ENCODE results near the gene OR4E1.

DNA sequence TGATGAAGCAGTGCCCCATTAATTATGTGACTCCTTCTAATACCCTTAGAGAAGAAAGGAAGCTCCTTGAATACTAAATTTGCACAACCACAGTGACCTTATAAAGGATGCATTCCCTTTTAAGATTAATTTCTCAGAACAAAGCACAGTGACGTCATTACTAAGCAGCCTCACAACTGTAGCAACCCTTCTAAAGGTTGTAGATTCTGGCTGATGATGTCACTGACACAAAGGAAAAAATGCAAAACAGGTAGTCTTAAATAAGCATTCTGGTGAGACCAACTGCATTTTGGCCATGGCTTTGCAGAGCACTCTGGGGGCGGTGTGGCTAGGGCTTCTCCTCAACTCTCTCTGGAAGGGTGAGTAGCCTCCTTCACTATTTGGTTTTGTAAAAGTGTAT lies 38.4 kb upstream of the OR4E1 start:
- TF ChIP-seq, protein P1, sequence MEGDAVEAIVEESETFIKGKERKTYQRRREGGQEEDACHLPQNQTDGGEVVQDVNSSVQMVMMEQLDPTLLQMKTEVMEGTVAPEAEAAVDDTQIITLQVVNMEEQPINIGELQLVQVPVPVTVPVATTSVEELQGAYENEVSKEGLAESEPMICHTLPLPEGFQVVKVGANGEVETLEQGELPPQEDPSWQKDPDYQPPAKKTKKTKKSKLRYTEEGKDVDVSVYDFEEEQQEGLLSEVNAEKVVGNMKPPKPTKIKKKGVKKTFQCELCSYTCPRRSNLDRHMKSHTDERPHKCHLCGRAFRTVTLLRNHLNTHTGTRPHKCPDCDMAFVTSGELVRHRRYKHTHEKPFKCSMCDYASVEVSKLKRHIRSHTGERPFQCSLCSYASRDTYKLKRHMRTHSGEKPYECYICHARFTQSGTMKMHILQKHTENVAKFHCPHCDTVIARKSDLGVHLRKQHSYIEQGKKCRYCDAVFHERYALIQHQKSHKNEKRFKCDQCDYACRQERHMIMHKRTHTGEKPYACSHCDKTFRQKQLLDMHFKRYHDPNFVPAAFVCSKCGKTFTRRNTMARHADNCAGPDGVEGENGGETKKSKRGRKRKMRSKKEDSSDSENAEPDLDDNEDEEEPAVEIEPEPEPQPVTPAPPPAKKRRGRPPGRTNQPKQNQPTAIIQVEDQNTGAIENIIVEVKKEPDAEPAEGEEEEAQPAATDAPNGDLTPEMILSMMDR (IDR thresholded peaks at IDR 0.05; ENCODE audit: low read length), result no peak
- TF ChIP-seq EZH2 (optimal IDR thresholded peaks at IDR 0.05; ENCODE audit: low read depth, low read length), result no peak
